ENCODE results near the gene CD81. TPM values are rescaled to one million over a fixed set of nuclear protein-coding genes. Genes with fewer than 3 reads are reported as not detected.

Gene CD81
- total RNA-seq, 1 experiment from 2014 or later: 194 TPM

DNA sequence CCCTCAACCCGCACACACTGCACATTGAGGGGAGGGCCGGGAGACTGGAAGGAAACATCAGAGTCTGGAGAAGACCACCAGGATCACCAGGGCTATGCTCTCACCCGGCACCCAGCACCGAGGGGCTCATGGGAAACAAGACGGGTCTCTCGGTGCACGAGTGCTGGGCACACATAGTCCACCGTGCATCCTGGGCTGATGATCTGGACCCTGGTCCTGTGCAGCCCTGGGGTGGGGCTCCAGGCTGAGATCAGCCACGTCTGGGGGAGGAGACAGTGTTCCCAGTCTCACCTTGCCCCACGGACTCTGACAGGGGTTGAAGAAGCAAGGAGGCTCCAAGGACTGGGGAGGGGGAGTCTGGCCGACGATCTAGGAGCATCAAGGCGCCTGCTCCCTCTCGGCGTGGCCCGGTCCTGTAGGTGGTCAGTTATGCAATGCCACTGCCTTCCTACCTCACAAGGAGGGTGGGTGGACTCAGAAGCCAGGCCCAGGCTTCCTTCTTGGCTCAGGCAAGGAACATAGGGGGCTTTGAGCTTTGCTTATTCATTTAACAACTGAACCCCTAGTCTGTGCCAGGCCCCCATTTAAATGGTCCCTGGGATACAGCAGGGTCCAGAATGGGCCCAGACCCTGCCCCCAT lies 11.4 kb upstream of the CD81 start:
- Histone ChIP-seq H3K9me3 (ENCODE audit: low read depth, low read length, poor library complexity, severe bottlenecking) (no peaks in the 10 kb centered on the region), H3K27me3 (replicated peaks; ENCODE audit: insufficient read depth, low read depth, low read length, poor library complexity) (no peaks in the 10 kb centered on the region), H3K4me1 (ENCODE audit: insufficient read depth, low read length, poor library complexity, severe bottlenecking) (no peaks in the 10 kb centered on the region), H3K27ac (ENCODE audit: low read depth, low read length, poor library complexity, severe bottlenecking) (no peak overlapping the region), H3K36me3 (ENCODE audit: insufficient read depth, low read length, poor library complexity, severe bottlenecking) (no peaks in the 10 kb centered on the region), H3K4me3 (ENCODE audit: low read depth, low read length, poor library complexity, severe bottlenecking) (no peak overlapping the region)
- no TSS peak for BruUV-seq (replicated peaks)
- TF ChIP-seq EZH2 (IDR thresholded peaks at IDR 0.05; ENCODE audit: borderline replicate concordance, low read depth, low read length, poor library complexity, severe bottlenecking): no peak
- TF ChIP-seq, protein P1, sequence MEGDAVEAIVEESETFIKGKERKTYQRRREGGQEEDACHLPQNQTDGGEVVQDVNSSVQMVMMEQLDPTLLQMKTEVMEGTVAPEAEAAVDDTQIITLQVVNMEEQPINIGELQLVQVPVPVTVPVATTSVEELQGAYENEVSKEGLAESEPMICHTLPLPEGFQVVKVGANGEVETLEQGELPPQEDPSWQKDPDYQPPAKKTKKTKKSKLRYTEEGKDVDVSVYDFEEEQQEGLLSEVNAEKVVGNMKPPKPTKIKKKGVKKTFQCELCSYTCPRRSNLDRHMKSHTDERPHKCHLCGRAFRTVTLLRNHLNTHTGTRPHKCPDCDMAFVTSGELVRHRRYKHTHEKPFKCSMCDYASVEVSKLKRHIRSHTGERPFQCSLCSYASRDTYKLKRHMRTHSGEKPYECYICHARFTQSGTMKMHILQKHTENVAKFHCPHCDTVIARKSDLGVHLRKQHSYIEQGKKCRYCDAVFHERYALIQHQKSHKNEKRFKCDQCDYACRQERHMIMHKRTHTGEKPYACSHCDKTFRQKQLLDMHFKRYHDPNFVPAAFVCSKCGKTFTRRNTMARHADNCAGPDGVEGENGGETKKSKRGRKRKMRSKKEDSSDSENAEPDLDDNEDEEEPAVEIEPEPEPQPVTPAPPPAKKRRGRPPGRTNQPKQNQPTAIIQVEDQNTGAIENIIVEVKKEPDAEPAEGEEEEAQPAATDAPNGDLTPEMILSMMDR (conservative IDR thresholded peaks at IDR 0.05; ENCODE audit: low read depth, low read length): no peak
- POLR2A ChIA-PET (ENCODE audit: low non-redundant PET): interaction anchor here (0.6 kb wide), 1 partner anchor 59 kb away, joined by 4 read pairs; no protein-coding TSS in a partner anchor
- intact Hi-C loops (cut with micrococcal nuclease; ENCODE audit: unreplicated experiment): no loop called here
- CTCF ChIA-PET: no interaction called here
- DNase-seq (ENCODE audit: low spot score): no peak

DNA sequence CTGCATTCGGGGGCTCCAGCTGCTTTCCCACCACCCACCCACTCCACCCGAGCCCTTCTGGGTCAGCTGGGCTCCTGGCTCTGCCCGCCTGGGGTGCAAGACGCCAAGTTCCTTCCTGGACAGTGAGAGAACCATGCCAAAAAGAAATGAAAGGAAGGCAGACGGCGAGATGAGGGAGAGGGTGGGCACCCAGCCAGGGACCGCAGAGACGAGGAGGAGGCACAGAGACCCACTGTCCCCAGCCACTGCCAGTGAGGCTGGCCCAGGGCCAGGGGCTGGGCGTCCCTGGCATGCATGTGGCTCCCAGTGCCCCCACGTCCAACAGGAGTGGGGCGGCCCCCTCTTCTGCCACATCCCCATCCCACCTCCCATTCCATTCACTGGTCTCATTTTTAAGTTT lies 10.8 kb upstream of the CD81 start:
- POLR2A ChIA-PET (ENCODE audit: low non-redundant PET): interaction anchor here (0.6 kb wide), 1 partner anchor 59 kb away, joined by 4 read pairs; no protein-coding TSS in a partner anchor
- intact Hi-C loops (cut with micrococcal nuclease; ENCODE audit: unreplicated experiment): no loop called here
- no TSS peak for BruUV-seq (replicated peaks)
- Histone ChIP-seq H3K4me1 (ENCODE audit: insufficient read depth, low read length, poor library complexity, severe bottlenecking) (no peaks in the 10 kb centered on the region), H3K36me3 (ENCODE audit: insufficient read depth, low read length, poor library complexity, severe bottlenecking) (no peaks in the 10 kb centered on the region), H3K27ac (ENCODE audit: low read depth, low read length, poor library complexity, severe bottlenecking) (no peak overlapping the region), H3K4me3 (ENCODE audit: low read depth, low read length, poor library complexity, severe bottlenecking) (no peak overlapping the region), H3K27me3 (replicated peaks; ENCODE audit: insufficient read depth, low read depth, low read length, poor library complexity) (no peaks in the 10 kb centered on the region), H3K9me3 (ENCODE audit: low read depth, low read length, poor library complexity, severe bottlenecking) (no peaks in the 10 kb centered on the region)
- CTCF ChIA-PET: no interaction called here
- TF ChIP-seq EZH2 (IDR thresholded peaks at IDR 0.05; ENCODE audit: borderline replicate concordance, low read depth, low read length, poor library complexity, severe bottlenecking): no peak
- DNase-seq (ENCODE audit: low spot score): no peak

DNA sequence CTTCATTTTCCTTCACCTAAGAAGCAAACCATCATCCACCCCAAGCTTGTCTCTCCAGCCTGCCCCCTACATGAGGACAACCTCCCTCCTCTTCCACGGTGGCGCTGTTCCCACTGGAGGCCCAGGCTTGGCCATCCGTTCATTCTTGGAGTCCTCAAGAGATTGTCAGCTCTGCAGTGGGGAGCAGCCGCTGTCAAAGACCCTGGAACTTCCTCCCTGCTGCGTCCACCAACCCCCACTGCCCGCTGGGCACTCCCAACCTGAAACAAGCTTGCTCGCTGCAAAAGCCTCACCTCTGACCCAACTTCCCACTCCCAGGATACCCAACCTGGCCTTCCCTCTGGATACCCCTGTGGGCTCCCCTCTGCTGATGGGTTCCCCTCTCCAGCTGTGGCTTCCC lies 10.4 kb upstream of the CD81 start:
- Histone ChIP-seq H3K9me3 (ENCODE audit: low read depth, low read length, poor library complexity, severe bottlenecking) (no peaks in the 10 kb centered on the region), H3K4me1 (ENCODE audit: insufficient read depth, low read length, poor library complexity, severe bottlenecking) (no peaks in the 10 kb centered on the region), H3K4me3 (ENCODE audit: low read depth, low read length, poor library complexity, severe bottlenecking) (no peak overlapping the region), H3K27ac (ENCODE audit: low read depth, low read length, poor library complexity, severe bottlenecking) (no peak overlapping the region), H3K36me3 (ENCODE audit: insufficient read depth, low read length, poor library complexity, severe bottlenecking) (no peaks in the 10 kb centered on the region), H3K27me3 (replicated peaks; ENCODE audit: insufficient read depth, low read depth, low read length, poor library complexity) (no peaks in the 10 kb centered on the region)
- no TSS peak for BruUV-seq (replicated peaks)
- intact Hi-C loops (cut with micrococcal nuclease; ENCODE audit: unreplicated experiment): no loop called here
- POLR2A ChIA-PET (ENCODE audit: low non-redundant PET): no interaction called here
- no peak for TF ChIP-seq EZH2 (IDR thresholded peaks at IDR 0.05; ENCODE audit: borderline replicate concordance, low read depth, low read length, poor library complexity, severe bottlenecking)
- TF ChIP-seq, protein P1 (conservative IDR thresholded peaks at IDR 0.05; ENCODE audit: low read depth, low read length): no peak
- no peak for DNase-seq (ENCODE audit: low spot score)
- CTCF ChIA-PET: no interaction called here

Data from A673 (cell line).